ENCODE data around the gene LSM10. TPM values are rescaled to one million over a fixed set of nuclear protein-coding genes. Genes with fewer than 3 reads are reported as not detected.

LSM10 gene
- total and polyA plus RNA-seq, 7 donors: 50.5 to 114 (median 56.6) TPM

GRCh38 chr1:36349839-36350238 is 47.9 kb downstream of the LSM10 start:
- no peaks in the 10 kb centered on the region for H3K27me3 ChIP-seq
- DNase-seq: no peak
- 89% methylated on average over 16 of the region's 16 CpGs for WGBS, 2 donors
- no peak overlapping the region for H3K4me3 ChIP-seq
- H3K9me3 ChIP-seq: no peaks in the 10 kb centered on the region
- intact Hi-C loops (cut with DNase I): loop anchor here (2.0 kb wide), 1 partner anchor 19 kb away; no protein-coding TSS in a partner anchor
- H3K27ac ChIP-seq: peak overlapping the region; percentile 77 to 88 (median 81)
- H3K36me3 ChIP-seq: peaks cover 39 to 62% (median 52%) of the 10 kb centered on the region in 4 donors
- peaks cover 0 to 47% (median 39%) of the 10 kb centered on the region in 4 donors for H3K4me1 ChIP-seq
- TF ChIP-seq POLR2AphosphoS5 (IDR thresholded peaks at IDR 0.05): no peak
- no peak for TF ChIP-seq POLR2A (IDR thresholded peaks at IDR 0.05)
- no peak for TF ChIP-seq CTCF (IDR thresholded peaks at IDR 0.05)
- no peak for TF ChIP-seq EP300 (IDR thresholded peaks at IDR 0.05)

GRCh38 chr1:36349241-36349671 is 48.5 kb downstream of the LSM10 start:
- DNase-seq: no peak
- peak overlapping the region; percentile 77 to 88 (median 81) for H3K27ac ChIP-seq
- no peaks in the 10 kb centered on the region for H3K9me3 ChIP-seq
- H3K27me3 ChIP-seq: no peaks in the 10 kb centered on the region
- H3K4me3 ChIP-seq: no peak overlapping the region
- H3K36me3 ChIP-seq: peaks cover 39 to 57% (median 51%) of the 10 kb centered on the region in 4 donors
- intact Hi-C loops (cut with DNase I): no loop called here
- TF ChIP-seq POLR2AphosphoS5 (IDR thresholded peaks at IDR 0.05) (no peak), EP300 (IDR thresholded peaks at IDR 0.05) (no peak), CTCF (IDR thresholded peaks at IDR 0.05) (no peak), POLR2A (IDR thresholded peaks at IDR 0.05) (no peak)
- H3K4me1 ChIP-seq: peaks cover 0 to 47% (median 39%) of the 10 kb centered on the region in 4 donors
- WGBS, 2 donors: 63 to 65% methylated on average over 7 of the region's 7 CpGs

GRCh38 chr1:36346741-36347370 is 50.9 kb downstream of the LSM10 start:
- 93 to 94% methylated on average over 8 of the region's 8 CpGs for WGBS, 2 donors
- H3K4me1 ChIP-seq: peaks cover 0 to 36% (median 29%) of the 10 kb centered on the region in 4 donors
- H3K36me3 ChIP-seq: peaks cover 34 to 64% (median 49%) of the 10 kb centered on the region in 4 donors
- intact Hi-C loops (cut with DNase I): no loop called here
- no peak overlapping the region for H3K27ac ChIP-seq
- no peaks in the 10 kb centered on the region for H3K27me3 ChIP-seq
- no peak overlapping the region for H3K4me3 ChIP-seq
- H3K9me3 ChIP-seq: no peaks in the 10 kb centered on the region
- DNase-seq: no peak
- TF ChIP-seq POLR2A (IDR thresholded peaks at IDR 0.05) (no peak), EP300 (IDR thresholded peaks at IDR 0.05) (no peak), POLR2AphosphoS5 (IDR thresholded peaks at IDR 0.05) (no peak), CTCF (IDR thresholded peaks at IDR 0.05) (no peak)

GRCh38 chr1:36345353-36345752 is 52.4 kb downstream of the LSM10 start:
- Histone ChIP-seq H3K36me3 (peaks cover 34 to 79% (median 50%) of the 10 kb centered on the region in 4 donors), H3K27ac (no peak overlapping the region), H3K27me3 (no peaks in the 10 kb centered on the region), H3K4me3 (no peak overlapping the region), H3K4me1 (peaks cover 0 to 21% (median 14%) of the 10 kb centered on the region in 4 donors), H3K9me3 (no peaks in the 10 kb centered on the region)
- WGBS, 2 donors: 91 to 93% methylated on average over 7 of the region's 7 CpGs
- TF ChIP-seq POLR2AphosphoS5 (IDR thresholded peaks at IDR 0.05) (no peak), POLR2A (IDR thresholded peaks at IDR 0.05) (no peak), EP300 (IDR thresholded peaks at IDR 0.05) (no peak), CTCF (IDR thresholded peaks at IDR 0.05) (no peak)
- intact Hi-C loops (cut with DNase I): no loop called here
- DNase-seq: no peak

- Histone ChIP-seq H3K36me3 (peaks cover 41 to 89% (median 50%) of the 10 kb centered on the region in 4 donors), H3K4me1 (peaks cover 0 to 10% (median 4%) of the 10 kb centered on the region in 4 donors), H3K4me3 (no peak overlapping the region), H3K27ac (no peak overlapping the region), H3K9me3 (no peaks in the 10 kb centered on the region), H3K27me3 (no peaks in the 10 kb centered on the region)
- 79 to 89% methylated on average over 8 of the region's 8 CpGs for WGBS, 2 donors
- DNase-seq: no peak
- TF ChIP-seq EP300 (IDR thresholded peaks at IDR 0.05) (no peak), CTCF (IDR thresholded peaks at IDR 0.05) (no peak), POLR2AphosphoS5 (IDR thresholded peaks at IDR 0.05) (no peak), POLR2A (IDR thresholded peaks at IDR 0.05) (no peak)
- intact Hi-C loops (cut with DNase I): no loop called here
These were observed 53.4 kb downstream of the LSM10 start for GRCh38 chr1:36344395-36344680.

Measured in sigmoid colon (tissue), 7 donors.